Activated CD8-positive, alpha-beta memory T cell treated with anti-CD3 and anti-CD28 coated beads for 48 hours (primary cell): ENCODE data around the gene SCGN.

Source experiments
- DNase-seq, 3 experiments: peaks; one replicate each; pipeline ENCODE4 v3.0.0-alpha.2; 2020; ENCODE audit warnings: low read depth in 2 of 3, low spot score in 2 of 3

SCGN gene

DNA sequence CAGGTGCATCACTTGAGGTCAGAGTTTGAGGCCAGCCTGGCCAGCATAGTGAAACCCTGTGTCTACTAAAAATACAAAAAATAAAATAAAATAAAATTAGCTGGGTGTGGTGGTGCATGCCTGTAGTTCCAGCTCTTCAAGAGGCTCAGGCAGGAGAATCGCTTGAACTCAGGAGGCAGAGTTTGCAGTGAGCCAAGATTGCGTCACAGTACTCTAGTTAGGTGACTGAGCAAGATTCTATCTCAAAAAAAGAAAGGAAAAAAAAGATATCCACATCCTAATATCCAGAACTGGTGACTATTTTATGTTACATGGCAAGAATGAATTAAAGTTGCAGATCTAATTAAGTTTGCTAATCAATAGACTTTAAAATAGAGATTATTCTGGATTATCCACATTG lies 32.5 kb downstream of the SCGN start:
- DNase-seq, result no peak

DNA sequence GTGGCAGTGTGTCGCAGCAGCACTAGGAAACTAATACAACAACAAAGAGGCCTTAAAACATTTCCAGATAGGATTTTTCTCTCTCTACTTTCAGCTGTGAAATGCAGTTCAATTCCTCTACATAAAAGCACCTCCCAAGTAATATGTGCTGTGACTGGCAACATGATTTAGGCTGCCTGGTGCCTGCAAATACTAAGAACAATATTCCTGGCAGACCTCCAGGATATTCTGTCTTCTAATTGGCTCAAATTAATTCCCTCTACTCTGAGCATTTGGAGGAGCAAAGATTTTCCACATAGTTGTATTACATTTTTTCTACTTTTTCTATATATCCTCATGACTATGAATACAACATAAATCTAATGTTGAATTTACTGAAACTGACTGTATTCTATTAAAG lies 33.2 kb downstream of the SCGN start:
- DNase-seq, result no peak

DNA sequence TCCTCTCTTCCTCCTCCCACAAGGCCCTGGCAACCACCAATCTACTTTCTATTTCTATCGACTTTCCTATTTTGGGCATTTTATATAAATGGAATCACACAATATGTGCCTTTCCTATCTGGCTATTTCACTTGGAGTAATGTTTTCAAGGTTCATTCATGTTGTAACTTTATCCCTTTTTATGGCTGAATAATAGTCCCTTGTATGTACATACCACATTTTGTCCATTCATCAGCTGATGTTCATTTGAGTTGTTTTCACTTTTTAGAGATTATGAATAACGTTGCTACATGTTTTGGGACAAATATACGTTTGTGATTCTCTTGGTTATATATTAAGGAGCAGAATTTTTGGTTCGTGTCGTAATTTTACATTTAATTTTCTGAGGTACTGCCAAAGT lies 33.9 kb downstream of the SCGN start:
- no peak for DNase-seq

- DNase-seq, result no peak
These were observed 34.8 kb downstream of the SCGN start for GRCh38 chr6:25686856-25687255.

- no peak for DNase-seq
These were observed 38.0 kb downstream of the SCGN start for GRCh38 chr6:25689966-25690365.

DNA sequence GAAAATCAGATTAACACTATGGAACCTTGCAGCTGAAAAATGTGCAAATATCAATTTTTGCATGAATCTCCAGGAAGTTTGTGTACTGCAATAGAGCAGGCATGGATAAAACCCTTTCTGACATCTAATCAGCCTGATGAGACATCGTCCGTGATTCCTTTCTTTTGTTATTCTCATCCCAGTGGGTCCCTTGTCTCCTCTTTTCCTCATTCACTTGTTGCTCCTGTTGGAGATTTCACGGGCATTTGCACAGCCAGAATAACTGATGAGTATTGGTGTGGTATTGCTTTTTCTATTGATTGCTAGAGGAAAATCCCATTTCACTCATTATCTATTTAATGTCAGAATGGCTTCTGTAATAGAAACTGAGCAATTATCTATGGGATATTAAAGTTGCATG lies 39.9 kb downstream of the SCGN start:
- DNase-seq, result no peak

GRCh38 chr6:25692472-25692871 lies 40.5 kb downstream of the SCGN start:
- no peak for DNase-seq

DNA sequence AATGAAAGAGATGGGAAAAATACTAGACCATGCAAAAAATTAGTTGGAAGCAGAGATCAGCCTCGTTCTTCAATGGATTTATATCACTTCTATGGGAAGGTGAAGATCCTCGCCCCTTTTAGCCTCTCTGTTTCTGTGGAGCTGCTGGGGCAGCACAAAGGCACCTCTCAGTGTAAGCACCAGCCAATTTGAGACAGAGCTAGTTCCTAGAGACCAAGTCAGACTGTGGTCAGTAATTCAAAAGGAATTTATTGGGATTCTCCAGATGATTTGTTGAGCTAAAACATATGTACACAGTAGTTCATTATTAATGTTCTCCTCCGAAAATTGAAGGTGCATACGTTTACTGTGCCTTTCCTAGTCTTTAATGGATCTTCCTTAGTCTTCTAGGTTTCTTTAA lies 42.4 kb downstream of the SCGN start:
- no peak for DNase-seq

DNA sequence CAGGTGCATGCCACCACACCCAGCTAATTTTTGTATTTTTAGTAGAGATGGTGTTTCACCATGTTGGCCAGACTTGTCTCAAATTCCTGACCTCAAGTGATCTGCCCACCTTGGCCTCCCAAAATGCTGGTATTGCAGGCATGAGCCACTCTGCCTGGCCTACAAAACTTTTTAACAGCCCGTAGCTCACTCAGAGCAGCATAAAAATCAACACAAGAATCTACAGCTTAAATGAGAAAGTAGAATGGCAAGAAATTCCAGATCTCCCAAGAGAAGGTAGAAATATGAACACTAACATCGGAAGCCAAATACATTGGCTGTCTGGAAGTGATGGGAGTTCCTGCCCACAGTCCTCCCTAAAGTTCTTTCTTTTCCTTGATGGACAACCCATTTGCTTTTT lies 43.7 kb downstream of the SCGN start:
- DNase-seq, result no peak

DNA sequence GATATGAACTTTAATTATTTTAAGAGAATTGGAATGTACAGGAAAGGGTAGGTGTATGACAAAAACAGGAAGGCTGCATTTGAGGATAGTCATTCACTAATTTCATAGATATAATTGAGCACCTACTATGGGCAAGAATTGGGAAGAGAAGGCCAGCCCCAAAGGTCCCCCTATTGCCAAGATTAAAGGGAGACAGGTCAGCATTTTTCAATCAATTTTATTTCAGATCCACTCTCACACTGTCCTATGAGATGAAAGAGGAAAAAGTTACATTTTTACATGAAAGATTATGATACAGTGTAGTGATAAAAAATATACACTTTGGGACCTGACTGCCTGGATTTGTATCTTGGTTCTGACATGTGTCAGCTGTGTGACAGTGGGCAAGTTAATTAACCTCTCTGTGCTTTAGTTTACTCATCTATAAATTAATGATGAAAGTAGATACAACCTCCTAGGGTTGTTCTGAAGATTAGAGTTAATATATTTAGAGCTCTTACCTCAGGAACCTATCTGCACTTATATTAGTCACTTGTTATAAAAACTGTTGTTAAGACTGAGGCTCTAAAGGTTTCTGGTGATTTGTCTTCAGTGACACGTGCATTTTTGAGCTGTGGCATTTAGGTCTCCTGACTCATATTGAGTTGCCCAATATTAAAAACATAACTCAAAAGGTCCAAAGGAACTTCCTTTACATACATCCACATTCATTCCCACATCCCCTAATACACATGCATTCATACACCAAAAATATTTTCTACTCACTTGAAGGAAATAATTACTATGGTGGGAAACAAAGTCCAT lies 45.7 kb downstream of the SCGN start:
- DNase-seq, result no peak

GRCh38 chr6:25698631-25699030 lies 46.6 kb downstream of the SCGN start:
- DNase-seq, result no peak

DNA sequence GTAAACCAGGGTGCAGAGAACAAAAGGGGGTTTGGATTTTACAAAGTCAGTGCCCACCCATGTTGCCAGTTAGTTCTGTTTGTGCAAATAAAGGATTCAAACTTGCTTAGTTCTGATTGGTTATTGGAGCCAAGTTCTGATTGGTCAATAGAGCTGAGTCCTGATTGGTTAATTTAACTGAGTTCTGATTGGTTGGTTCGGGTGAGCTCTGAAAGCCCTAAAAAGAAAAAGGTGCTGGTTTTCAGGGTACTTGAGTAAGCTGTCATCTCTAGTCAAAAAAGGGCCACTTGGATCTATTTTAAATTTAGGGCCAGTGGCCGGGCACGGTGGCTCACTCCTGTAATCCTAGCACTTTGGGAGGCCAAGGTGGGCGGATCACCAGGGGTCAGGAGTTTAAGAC lies 47.6 kb downstream of the SCGN start:
- DNase-seq, result no peak

DNA sequence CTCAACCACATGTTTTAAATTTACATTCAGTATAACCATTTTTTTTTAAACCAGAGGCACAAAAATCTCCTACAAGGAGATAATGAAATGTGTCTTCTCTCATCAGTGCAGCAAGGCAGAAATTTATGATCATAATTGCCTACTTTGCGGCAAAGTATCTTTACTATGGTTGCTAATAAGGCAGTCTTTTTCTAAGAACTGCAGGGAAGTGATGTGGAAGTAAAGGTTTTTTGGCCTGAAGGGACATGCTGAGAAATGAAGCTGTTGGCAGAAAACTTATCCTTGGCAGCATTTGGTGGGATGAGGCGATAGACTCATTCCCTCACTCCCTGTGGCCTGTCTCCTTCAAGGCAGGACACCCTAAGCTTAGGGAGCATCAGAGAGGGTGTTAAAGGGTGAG lies 48.7 kb downstream of the SCGN start:
- DNase-seq, result no peak

- DNase-seq, result no peak
These were observed 49.8 kb downstream of the SCGN start for GRCh38 chr6:25701807-25702206.

- no peak for DNase-seq
These were observed 51.0 kb downstream of the SCGN start for GRCh38 chr6:25703005-25703404.

- no peak for DNase-seq
These were observed 52.0 kb downstream of the SCGN start for GRCh38 chr6:25704001-25704400.

DNA sequence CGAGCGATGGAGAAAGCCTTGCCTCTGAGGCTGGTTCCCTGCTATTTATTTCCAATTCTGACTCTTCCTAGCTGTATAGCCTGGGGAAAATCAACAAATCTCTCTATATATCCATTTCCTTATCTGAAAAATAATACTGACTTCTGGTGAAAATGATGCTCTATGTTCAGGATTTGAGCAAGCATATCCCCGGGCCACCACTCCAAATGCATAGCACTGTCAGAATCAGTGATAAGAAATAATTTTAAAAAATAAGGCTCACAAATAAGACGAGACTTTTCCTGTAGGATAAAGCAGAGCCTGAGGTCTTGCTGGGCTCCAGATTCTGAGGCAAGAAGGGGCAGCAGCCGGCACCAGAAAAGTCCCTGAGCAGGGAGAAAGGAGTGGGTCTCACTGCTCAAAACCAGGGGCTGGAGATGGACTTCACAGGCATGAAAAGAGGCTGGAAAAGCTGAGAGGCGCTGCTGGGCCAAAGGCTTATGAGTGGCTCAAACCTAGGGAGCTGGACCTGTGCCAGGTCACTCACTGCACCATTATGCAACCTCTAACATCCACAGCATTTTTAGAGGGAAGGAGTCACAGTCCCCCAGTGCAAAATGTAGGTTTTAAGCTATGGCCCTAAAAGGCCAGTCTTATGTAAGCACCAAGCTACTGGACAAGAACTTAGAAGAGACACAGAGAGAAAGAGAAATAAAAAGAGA lies 54.4 kb downstream of the SCGN start:
- no peak for DNase-seq

GRCh38 chr6:25709761-25710160 lies 57.7 kb downstream of the SCGN start:
- no peak for DNase-seq

GRCh38 chr6:25710287-25710686 lies 58.3 kb downstream of the SCGN start:
- DNase-seq, result no peak

GRCh38 chr6:25713824-25714223 lies 61.8 kb downstream of the SCGN start:
- no peak for DNase-seq

- no peak for DNase-seq
These were observed 62.8 kb downstream of the SCGN start for GRCh38 chr6:25714765-25715164.

DNA sequence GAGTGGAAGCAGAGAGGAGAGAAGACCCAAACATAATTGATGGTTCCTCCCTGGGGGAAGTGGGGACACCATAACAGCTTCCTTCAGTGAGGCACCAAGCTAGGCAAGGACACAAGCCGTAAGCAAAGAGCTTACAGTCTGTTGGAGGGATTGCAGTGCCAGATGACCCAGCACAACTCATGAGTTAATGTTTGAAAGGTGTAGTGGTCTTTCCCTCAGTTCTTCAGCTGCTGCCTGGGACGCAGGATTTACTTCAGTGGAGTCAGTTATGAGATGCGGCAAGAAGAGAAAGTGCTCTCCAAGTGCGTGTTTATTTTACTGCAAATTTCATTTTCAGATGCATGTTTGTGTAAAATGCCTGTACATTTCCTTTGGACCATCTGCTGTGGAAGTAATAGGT lies 63.8 kb downstream of the SCGN start:
- DNase-seq, result no peak
